HG03139 (cell line): ENCODE results near the gene TBX5.

Source experiments
- ATAC-seq: cut with Tn5 transposase; IDR thresholded peaks from one replicate; pipeline ENCODE4 v1.9.1; 2021; ENCODE audit not compliant: unreplicated experiment

TBX5 gene

DNA sequence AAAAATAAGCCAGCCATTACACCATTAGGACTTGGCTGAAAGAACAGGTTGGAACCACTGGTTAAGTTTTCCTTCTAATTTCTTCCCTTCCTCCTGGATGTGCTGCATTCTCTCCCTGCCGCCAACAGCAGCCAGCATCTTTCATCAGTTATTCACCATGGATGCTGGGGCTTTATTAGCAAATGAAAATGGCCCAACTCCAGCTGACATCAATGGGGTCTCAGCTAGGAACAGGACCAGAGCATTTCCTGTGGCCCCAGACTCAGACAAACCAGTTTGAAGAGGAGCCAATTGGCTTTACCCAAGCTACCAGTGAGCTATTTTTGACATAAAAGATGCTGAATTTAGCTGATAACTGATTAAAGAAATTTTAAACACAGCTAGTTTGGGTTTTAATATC, 26.0 kb upstream of the TBX5 start:
- ATAC-seq, result no peak

DNA sequence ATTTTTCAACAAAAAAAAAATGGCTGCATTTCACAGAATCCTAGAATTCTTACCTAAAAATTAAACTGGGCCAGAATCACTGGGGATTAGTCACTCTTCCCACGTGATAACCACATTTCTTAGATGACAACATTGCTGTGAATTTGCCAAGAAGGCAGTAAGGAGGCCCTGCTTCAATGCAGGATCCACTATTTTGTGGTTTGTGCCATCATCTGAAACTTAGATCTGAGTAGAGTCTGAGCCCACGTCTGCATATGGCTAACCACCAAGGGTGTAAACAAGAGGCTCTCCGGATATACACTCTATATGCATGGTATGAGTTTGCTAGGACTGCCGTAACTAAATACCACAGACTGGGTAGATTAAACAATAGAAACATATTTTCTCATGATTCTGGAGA, 24.4 kb upstream of the TBX5 start:
- no peak for ATAC-seq

DNA sequence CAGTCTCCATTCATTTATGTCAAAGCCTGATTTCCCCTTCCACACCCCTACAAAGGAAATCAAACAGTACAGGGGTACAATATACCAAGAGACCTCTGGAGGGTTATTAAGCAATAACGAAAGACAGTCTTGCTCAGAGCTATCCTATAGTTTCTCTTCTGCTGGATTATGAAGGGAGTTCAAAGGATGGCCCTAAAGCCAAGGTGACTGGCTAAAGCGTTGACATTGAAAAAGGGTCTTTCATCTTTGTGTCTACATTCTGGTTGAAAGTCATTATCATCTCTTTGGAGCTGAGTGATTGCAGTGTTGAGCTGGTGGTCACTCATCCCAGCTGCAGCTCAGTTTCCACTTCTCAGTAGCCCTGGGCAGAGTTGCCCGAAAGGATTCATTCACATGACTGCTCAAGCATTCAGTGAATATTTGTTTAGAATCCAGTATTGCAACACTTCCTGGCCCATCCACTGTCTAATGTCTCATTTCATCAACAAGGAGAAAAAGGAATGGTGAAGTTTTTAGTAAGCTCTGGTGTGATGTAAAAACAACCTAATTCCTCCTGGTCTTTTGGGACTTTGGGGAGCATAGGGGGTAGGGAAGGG, 19.2 kb upstream of the TBX5 start:
- no peak for ATAC-seq

DNA sequence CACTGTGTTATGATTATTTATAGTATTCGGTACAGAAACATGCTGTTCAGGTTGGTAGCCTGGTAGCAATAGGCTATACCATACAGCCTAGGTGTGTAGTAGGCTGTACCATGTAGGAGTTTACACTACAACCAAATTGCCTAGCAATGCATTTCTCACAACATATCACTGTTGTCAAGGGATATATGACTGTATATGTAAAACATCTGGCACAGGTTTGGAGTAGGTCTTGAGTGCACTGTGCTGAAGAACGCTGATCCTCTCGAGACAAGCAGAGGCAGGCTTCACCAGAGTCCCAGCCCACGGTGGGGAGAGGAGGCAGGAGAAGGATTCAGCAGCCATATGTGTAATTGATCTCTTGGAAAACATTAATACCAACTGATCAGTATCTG, 15.0 kb upstream of the TBX5 start:
- ATAC-seq, result no peak

DNA sequence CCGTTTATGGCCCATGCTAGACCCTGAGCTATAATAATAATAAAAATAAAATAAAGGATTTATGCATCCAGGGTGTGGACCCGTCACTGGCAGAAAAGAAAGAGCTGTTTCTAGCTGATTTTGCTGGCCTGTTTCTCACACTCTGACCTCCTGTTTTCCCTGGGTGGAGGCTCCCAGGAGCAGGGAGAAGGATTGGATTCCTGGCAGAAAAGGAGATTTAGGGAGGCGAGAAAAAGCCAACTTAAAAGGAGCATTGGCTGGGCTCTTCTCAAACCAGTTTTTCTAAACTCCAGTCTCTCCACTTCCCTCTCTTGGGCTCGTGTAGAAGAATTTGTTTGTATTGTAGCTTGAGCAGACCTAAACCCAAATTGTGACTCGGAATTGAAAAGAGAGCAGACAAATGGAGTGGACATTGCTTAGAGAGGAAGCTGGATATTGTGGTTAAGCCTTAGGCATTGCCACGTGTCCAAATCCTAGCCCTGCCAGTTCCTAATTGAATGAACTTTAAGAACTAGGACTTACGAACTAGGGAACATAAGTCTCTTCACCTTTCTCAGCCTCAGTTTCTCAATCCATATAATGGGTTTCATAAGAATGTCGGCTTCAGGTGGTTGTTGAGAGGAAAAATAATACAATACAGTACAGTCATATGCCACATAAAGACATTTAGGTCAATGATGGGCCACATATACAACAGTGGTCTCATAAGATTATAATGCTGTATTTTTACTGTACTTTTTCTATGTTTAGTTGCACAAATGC, 14.4 kb upstream of the TBX5 start:
- no peak for ATAC-seq

DNA sequence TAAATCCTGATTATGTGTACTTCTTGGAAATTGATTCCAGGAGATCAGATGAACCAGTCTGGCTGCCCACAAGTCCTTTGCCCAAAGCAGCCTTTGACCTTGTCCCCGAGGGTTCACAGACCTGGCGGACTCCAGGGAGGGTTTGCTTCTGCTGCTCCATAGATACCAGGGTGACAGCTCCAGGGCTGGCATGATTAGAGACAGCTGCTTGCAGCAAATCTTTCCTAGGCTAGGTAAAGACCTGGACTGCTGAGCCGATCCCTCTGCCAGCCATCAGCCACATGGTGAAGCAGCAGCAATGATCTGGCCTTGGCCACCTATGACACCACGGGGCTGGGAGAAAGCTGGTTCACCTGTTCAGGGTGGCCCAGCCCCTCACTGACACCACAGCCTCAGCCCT, 10.1 kb upstream of the TBX5 start:
- ATAC-seq, result no peak

DNA sequence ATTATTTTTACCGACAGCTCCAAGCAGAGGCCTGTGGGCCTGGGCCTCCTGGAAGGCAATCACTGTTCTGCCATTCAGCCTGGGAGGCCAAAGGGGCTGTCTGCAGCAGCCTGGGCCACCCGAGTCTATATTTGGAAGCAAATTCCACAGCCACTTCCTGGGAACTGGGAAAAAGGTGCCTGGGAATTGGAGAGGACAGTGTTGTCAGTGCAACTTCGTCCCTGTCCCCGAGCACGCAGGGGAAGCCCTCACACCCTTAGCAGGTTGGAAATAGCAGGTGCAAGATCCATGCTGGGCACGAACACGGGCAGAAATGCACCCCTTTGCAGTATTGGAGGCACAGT, 9.6 kb upstream of the TBX5 start:
- ATAC-seq, result no peak

DNA sequence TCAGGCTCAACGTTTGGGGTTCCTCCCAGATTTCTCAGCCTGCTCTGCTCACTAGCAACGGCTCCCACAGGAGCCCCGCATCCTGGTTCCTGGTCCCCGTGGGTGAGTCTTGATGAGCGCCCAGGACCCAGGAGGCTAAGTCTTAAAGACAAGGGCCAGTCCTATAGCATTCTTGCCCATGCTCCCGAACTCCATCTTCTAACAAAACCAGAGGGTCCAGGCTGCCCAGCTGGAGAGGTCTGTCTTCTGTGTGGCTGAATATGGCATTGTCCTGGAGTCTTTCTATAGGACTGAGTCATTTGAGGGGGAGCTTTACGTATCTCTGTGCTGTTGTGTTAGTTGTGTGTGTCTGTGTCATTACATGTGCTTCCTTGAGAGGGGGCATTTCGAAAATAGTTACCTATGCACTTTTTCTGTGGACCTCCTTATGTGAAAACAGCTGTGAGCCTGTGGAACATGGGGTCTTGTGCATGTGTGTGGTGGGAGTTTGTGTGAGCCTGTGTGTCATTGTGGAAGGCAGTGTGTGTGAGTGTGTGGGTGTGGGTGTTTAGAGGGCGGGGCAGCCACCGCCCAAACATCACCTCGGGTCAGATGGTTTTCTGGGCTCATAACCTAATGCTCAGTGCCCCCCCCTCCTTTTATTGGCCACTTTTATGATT, 9.1 kb upstream of the TBX5 start:
- no peak for ATAC-seq

DNA sequence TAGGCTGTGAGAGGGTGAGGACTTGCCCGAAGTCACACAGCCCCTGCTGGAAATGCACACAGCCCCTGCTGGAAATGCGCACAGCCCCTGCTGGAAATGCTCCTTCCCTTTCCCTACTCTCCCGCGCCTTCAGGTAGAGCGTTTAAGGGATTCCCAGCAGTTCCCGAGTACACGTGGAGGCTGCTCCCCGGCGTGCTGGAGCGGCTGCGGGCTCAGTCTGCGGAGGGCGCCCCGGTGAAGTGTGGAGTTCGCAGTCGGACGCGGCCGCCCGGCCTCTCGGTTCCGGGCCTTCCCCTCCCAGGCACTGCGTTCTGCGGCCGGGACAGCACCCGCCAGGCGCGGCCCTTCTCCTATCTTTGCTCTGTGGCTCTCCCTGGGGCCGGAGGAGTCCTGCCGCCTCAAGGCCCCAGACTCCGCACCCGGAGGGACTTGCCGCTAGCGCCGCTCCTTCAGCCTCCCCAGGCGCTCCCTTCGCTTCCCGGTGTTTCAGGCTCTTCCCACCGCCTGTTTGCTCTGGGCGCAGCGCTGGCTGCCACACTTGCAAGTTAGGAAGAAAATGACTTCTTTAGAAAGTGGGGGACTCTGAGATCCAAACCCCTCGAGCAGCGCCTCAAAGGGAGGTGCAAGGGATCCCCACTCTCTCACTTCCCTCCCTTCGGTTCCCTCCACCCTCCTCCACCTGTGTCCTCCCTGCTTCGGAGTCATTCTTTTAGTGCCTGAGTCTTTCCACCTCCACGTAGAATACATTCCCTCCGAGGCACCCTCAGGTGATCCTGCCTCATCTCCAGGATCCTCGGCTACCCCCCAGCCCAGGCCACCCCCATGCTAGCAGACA, 8.3 kb upstream of the TBX5 start:
- no peak for ATAC-seq

DNA sequence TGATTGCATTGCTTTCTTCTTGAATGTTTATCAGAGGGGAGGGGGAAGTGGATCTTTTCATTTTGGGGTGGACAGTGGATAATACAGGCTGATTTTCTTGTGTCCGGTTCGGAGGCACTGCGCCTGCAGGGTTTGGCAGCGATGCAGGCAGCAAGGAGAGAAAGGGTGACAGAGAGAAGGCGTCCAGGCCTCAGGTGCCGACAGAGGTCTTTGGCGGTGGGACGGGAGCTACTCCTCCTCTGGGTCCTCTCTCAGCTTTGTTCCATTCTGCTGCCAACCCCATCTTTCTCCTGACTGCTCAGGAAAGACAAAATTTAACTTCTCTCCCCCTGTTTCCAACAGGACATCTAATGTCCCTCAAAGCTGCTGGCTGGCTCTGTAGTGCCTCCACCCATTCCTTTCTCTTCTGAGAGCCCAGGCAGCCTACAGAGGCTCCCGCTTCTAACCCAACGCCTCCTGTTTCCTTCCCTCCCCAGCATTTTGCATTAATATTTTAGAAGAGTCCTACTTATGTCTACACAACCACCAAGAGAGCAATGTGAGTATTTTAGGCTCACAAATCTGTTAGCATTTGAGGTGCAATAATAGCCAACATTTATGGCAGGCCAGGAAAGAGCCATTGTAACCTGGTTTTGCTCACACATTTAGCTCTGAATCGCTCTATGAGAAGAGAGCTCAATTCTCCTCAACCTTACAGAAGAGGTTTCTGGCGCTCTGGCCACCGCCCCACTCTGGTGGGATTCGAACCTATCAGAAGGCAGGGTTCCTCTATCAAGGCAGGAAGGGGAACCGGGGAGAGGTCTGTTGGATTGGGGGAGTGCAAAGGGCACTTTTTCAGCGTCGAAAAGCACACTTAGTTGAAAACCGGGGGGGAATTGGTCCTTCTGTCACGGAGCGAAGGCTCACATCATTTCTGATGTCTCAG, 7.1 kb upstream of the TBX5 start:
- ATAC-seq, result no peak

DNA sequence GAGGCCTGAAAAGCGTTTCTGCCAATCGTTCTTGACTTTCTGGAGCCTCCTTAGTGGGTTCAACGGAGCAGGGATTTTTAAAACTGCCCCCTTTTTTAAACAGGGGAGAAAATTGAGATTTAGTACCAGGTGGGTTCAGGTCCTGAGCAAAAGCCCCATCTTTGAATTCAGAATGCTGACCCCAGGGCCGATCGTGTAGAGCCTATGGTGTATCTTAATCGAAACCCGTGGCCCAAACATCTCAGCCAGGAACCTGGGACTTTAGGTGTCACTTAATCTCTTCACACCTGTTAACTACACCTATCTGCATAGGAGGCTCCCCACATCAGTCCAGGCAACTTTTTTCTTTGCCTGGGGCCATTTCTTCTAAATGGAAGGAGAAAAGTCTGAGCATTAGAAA, 6.4 kb upstream of the TBX5 start:
- no peak for ATAC-seq

DNA sequence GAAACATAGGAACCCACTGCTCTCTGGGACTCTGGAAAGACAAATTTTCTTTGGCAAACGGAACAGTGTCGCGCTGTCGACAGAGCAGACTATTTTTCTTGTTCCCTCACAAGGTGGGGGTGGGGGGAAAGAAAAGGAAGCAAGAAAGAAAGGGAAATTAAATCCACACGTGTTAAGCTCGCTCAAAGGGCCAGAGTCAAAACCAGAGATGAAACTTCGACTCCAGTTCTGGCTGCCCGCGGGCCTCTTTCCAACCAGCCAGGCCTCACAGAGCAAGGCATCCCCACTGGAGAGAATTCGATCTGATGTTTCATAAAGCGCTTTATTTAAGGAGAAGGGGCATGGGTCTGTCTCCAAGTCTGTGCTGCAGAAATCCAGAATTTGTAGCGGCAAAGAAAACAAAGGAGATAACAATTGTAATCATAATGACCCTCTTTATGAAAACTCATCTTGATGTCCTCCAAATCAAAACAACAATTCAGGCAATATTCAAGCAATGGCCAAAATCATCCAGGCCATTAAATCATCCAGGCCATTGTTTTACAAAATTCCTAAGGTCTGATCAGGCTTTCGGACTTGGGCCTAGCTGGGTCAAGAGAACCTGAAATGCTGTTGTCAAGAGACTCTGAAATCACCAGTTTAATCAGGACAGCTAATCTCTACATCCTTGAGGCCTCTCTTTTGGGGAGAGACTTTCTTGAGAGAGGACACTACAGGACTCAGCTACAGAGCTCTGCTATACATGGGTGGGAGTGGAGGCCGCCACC, 5.3 kb upstream of the TBX5 start:
- ATAC-seq, result no peak

DNA sequence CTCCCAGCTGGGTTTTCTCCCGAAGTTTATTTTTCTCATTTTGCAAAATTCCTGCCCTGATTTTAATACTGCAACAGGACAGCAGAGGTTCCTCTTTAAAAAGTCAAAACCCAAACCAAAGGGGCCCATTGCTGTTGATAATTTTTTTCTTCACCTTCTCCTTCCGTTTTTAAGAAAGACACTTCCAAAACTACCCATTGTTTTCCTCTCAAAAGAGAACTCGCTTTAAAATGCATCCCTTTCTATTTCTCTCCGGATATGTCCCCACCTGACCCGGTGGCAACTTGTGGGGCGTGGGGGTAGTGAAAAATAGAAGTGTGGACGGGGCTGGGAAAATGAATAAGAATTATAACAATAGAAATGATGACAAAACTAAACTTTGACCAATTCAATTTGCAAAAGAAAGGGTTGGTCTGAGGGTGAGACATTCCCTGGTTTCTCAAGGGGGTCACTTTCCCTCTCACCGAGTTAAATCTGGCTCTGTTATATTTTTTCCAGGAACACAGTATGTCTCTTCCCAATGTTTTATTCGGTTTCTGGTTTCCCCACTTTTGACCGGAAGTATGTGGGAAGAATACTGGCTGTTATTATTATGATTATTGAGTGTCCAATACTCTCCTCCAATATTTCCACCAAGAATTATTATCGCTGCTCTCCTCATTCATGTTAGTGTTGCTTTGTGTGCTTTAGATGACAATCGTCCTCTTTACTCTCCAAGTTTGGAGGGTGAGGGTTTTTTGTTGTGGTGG, 4.1 kb upstream of the TBX5 start:
- no peak for ATAC-seq

DNA sequence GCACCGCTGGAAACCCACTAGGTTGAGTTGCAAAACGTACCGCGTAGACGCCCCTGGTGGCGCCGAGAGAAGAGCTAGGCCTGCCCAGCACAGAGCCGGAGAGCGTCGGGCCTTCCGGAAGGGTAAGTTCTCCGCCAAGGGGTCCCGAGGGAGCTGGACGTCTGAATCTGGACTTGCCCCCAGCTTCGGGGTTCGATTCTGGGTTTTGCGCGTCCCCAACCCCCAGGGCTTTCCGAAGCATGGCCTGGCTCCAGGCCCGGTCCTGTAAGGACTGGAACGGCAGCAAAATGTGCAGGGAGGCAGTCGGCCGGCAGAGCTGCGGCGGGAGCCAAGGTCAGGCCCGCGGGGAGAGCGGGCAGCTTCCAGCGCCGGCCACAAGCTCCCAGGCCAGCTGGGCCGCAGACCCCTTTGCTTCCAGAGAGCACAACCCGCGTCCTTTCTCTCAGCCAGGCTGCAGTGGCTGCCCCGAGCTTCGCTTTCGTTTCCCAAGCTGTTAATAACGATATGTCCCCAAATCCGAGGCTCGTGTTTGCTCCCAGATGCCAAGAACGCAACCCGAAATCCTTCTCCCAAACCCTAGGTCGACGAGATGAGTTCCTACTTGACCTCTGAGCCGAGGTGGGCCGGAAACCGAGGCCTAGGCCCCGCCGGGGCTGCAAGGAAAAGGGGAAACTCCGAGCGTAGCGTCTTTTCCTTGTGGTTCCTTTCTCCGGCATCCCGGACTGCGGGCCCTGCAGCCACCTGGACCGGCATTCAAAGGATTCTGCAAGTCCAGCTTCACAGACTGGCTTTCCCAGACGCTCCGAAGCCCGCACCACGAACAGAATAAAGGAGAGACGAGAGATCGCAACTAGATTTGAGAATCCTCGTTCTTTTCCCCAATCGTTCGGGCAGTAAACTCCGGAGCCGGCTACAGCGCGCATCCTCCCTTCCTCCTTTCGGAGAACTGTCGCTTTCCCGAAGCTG, 3.2 kb upstream of the TBX5 start:
- no peak for ATAC-seq

DNA sequence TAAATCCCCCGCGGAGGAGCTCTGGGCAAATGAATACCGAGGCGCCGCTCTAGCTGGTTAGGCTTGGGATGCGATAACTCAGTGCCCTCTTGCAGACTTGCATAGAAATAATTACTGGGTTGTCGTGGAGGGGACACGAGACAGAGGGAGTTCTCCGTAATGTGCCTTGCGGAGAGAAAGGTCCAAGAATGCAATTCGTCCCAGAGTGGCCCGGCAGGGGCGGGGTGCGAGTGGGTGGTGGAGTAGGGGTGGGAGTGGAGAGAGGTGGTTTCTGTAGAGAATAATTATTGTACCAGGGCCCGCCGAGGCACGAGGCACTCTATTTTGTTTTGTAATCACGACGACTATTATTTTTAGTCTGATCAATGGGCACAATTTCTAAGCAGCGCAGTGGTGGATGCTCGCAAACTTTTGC, 2.5 kb upstream of the TBX5 start:
- ATAC-seq, result no peak

DNA sequence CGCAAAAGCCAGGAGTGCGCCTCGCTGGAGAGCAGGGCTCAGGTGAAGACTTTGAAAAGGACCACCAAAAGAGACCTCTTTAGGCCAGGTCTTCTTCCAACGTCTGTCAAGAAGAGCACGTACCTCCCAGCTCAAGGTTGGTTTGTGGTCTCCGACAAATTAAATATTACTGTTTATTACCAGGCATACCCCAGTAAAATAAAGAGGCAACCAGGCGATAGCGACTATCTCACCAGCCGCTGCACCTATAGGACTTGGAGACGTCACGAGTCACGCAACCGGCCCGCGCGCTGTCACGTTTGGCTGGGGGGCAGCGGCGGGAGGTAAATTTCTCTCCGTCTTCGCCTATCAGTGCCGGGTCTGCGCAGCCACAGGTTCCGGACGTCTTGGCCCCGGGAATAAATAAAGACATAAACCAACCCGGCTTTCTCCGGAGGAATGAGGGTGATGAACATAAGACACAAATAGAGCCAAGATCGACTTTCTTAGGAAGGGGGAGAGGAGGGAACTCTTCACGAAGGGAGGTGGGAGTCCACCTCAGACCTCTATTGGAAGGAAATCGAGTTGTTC, 2.0 kb upstream of the TBX5 start:
- no peak for ATAC-seq

DNA sequence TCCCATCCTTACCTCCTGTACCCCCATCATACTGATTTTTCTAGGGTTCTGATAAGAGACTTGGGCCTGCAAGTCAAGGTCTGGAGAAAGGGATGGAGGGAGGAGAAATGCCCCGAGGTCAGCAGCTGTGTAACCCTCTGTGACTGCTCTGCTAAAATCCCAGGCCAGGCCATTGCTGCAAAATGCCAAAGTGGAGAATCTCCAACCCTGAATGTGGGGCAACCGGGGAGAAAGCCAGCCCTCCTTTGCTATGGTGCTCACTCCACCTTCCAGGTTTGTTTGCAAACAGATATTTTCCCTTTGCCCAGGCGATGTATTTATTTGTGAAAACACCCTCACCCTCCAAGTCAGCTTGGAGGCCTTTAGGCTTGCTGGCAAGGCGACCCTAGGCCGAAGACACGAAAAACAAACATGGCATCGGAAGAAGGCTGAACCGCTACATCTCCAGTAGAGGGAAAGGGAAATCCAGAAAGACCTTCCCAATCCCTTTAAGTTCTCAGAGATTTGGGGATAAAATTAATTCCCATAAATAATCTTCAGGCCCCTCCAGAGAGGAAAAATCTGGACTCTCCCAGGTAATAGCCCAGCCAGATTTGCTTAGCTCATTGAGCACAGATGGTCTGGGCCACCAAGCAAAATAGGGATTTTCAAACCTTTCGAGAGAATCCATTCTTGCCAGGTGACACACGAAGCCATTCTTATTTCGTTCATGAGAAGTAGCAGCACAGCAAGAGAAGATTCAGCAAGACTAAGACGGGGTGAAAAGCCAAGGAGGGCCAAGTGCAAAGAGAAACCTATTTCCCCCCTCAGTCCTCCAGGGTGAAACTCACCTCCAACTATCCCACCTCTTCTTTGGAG, 1.3 kb upstream of the TBX5 start:
- no peak for ATAC-seq
